HepG2 (cell line): Measurements from ENCODE around the gene PLCD4. TPM values are rescaled to one million over a fixed set of nuclear protein-coding genes. Genes with fewer than 3 reads are reported as not detected.

Experiments used
- ATAC-seq: fragments of 200-7000 bp; cut with Tn5 transposase; 3 replicates; pipeline ENCODE4 v1.9.1; 2020; ENCODE audit warnings: mild to moderate bottlenecking, moderate library complexity
- BruUV-seq: library from RNA; stranded (reverse); fragments of 400-500 nt; replicated peaks from 2 replicates; lab custom pipeline; 2021; lab: Mats Ljungman, UMichigan
- CTCF ChIA-PET: fragments of 300-600 bp; formaldehyde crosslinking; extraction: SDS; loops from one replicate; lab custom pipeline; 2021; ENCODE audit warnings: low total read pairs, inconsistent platforms, low intra/inter-chr PET ratio; lab: Yijun Ruan, JAX
- POLR2A ChIA-PET: fragments of 350-600 bp; sonication (Branson Sonifier 250); formaldehyde crosslinking; loops from one replicate; lab custom pipeline; 2020; ENCODE audit warnings: antibody characterized with exemption, inconsistent platforms; lab: Yijun Ruan, JAX
- DNase-seq: peaks from one replicate; pipeline ENCODE4 v3.0.0-alpha.2; 2015; ENCODE audit warnings: low spot score
- FAIRE-seq: peaks from 3 replicates; lab custom pipeline; 2011; peaks lifted over from hg19 to GRCh38; lab: Jason Lieb, UNC
- H2AFZ ChIP-seq: one replicate; pipeline ENCODE4 v1.6.1; 2011; ENCODE audit warnings: low read length, inconsistent platforms
- H3K27ac ChIP-seq: fragments of 300-600 bp; 3 replicates; pipeline ENCODE4 v1.8.0; 2011; ENCODE audit warnings: mixed run types, mild to moderate bottlenecking, mixed read lengths, low read length, inconsistent platforms; ENCODE audit not compliant: insufficient read depth; ENCODE audit errors: extremely low read length
- H3K27me3 ChIP-seq, 2 experiments: fragments of 200-600 bp in 1 of 2; 2 replicates in 1 of 2; 3 replicates in 1 of 2; pipeline versions ENCODE4 v1.6.0 to v1.8.0; 2011; ENCODE audit warnings: low read length in 2 of 2, mild to moderate bottlenecking in 2 of 2, moderate library complexity in 2 of 2, inconsistent platforms in 1 of 2; ENCODE audit not compliant: insufficient read depth in 2 of 2, control insufficient read depth in 1 of 2
- H3K36me3 ChIP-seq, 2 experiments: fragments of 200-600 bp in 1 of 2; replicated peaks in 1 of 2; 2 replicates in 1 of 2; 3 replicates in 1 of 2; pipeline versions ENCODE4 v1.5.1 to v1.8.0; 2011; ENCODE audit warnings: low read length in 2 of 2, inconsistent platforms in 1 of 2; ENCODE audit not compliant: insufficient read depth in 2 of 2, control insufficient read depth in 1 of 2
- H3K4me1 ChIP-seq: 2 replicates; pipeline ENCODE4 v1.5.1; 2012; ENCODE audit warnings: low read length, inconsistent platforms; ENCODE audit not compliant: insufficient read depth
- H3K4me2 ChIP-seq: 2 replicates; pipeline ENCODE4 v1.6.0; 2011; ENCODE audit warnings: low read depth, low read length, inconsistent platforms
- H3K4me3 ChIP-seq, 3 experiments: fragments of 200-600 bp in 1 of 3; sonication (generic), shearing (Covaris generic) in 1 of 3; replicated peaks in 1 of 3; 2 replicates each; pipeline ENCODE4 v1.5.1; 2011 to 2016; ENCODE audit warnings: low read length in 3 of 3, inconsistent platforms in 2 of 3, low read depth in 2 of 3, mild to moderate bottlenecking in 2 of 3, control low read depth in 1 of 3, mixed read lengths in 1 of 3; ENCODE audit not compliant: insufficient read depth in 1 of 3
- H3K79me2 ChIP-seq: one replicate; pipeline ENCODE4 v1.6.1; 2011; ENCODE audit warnings: low read length, inconsistent platforms; ENCODE audit not compliant: insufficient read depth
- H3K9ac ChIP-seq: 2 replicates; pipeline ENCODE4 v1.6.0; 2011; ENCODE audit warnings: mild to moderate bottlenecking, low read depth, low read length, inconsistent platforms; ENCODE audit not compliant: insufficient read depth
- H3K9me3 ChIP-seq: 2 replicates; pipeline ENCODE4 v1.5.1; 2012; ENCODE audit warnings: mild to moderate bottlenecking, low read length
- H4K20me1 ChIP-seq: 2 replicates; pipeline ENCODE4 v1.6.0; 2011; ENCODE audit warnings: inconsistent platforms, mild to moderate bottlenecking, low read length, moderate library complexity; ENCODE audit not compliant: insufficient read depth
- CREM ChIP-seq, 2 experiments: sonication (generic) in 1 of 2; formaldehyde crosslinking in 1 of 2; IDR thresholded peaks; 2 replicates each; pipeline versions ENCODE4 v1.4.0 to v1.6.1; 2016 to 2020; ENCODE audit warnings: antibody characterized with exemption in 1 of 2, mild to moderate bottlenecking in 1 of 2, missing genetic modification reagents in 1 of 2
- CTCF ChIP-seq: sonication (generic); formaldehyde crosslinking; IDR thresholded peaks from 2 replicates; pipeline ENCODE4 v1.5.0; 2020; ENCODE audit warnings: mild to moderate bottlenecking, missing genetic modification reagents, moderate library complexity
- HNRNPL ChIP-seq: fragments of 200-400 bp; formaldehyde crosslinking; IDR thresholded peaks from 2 replicates; pipeline ENCODE4 v1.6.1; 2017; ENCODE audit warnings: mild to moderate bottlenecking, low read depth, low read length
- SKIL ChIP-seq: sonication (generic); formaldehyde crosslinking; IDR thresholded peaks from 2 replicates; pipeline ENCODE4 v1.8.0; 2022; ENCODE audit warnings: missing genetic modification reagents, mild to moderate bottlenecking, moderate library complexity, borderline replicate concordance
- SMC3 ChIP-seq: IDR thresholded peaks from 2 replicates; pipeline ENCODE4 v1.6.1; 2011; ENCODE audit warnings: low read length, improper control_type of control experiment
- UBTF ChIP-seq: sonication (generic); formaldehyde crosslinking; IDR thresholded peaks from 2 replicates; pipeline ENCODE4 v1.4.0; 2020; ENCODE audit warnings: mild to moderate bottlenecking, missing genetic modification reagents
- ZBTB10 ChIP-seq: sonication (generic); formaldehyde crosslinking; IDR thresholded peaks from 2 replicates; pipeline ENCODE4 v1.4.0; 2020; ENCODE audit warnings: missing genetic modification reagents, borderline replicate concordance
- ZBTB7B ChIP-seq: sonication (generic); formaldehyde crosslinking; IDR thresholded peaks from 2 replicates; pipeline ENCODE4 v1.4.0; 2020; ENCODE audit warnings: missing genetic modification reagents
- ZNF382 ChIP-seq: sonication (generic); formaldehyde crosslinking; IDR thresholded peaks from 2 replicates; pipeline ENCODE4 v1.5.0; 2020; ENCODE audit warnings: missing genetic modification reagents, mild to moderate bottlenecking, borderline replicate concordance
- ZNF766 ChIP-seq: sonication (generic); formaldehyde crosslinking; IDR thresholded peaks from 2 replicates; pipeline ENCODE4 v1.5.0; 2020; ENCODE audit warnings: missing genetic modification reagents, borderline replicate concordance
- ZNF781 ChIP-seq: sonication (generic); formaldehyde crosslinking; IDR thresholded peaks from 2 replicates; pipeline ENCODE4 v1.5.1; 2020; ENCODE audit warnings: borderline replicate concordance, mild to moderate bottlenecking, missing genetic modification reagents; ENCODE audit errors: not compliant biosample characterization
- whole genome bisulfite sequencing: methylation state at CpG from one replicate; pipeline ENCODE4 v1.1.6; 2017; ENCODE audit warnings: low lambda C conversion rate; 5-methylcytosine and 5-hydroxymethylcytosine counted together
- in situ Hi-C: cut with HindIII; loops from 2 replicates; pipeline ENCODE4 v1.10.0; 2017; ENCODE audit warnings: low pct_unique_long_range_greater_than_20kb; ENCODE audit not compliant: extremely low pct_ligation_motif_present
- intact Hi-C: fragments of 100-400 bp; cut with micrococcal nuclease; formaldehyde crosslinking; loops from one replicate; pipeline ENCODE4 v1.10.0; 2022; ENCODE audit not compliant: unreplicated experiment
- polyA plus RNA-seq, 8 experiments: library from polyadenylated mRNA; depleted of rRNA in 3 of 8; stranded (reverse) in 7 of 8; unstranded in 1 of 8; fragments of >200 nt; fragmentation: Illumina TruSeq in 4 of 8; extraction: Trizol in 4 of 8; gene quantifications; 2 replicates each; pipeline versions ENCODE4 v1.2.1 to v1.2.3, GENCODE V29; 2011 to 2016; ENCODE audit warnings: low read depth in 4 of 8, missing spikeins in 1 of 8, mixed read lengths in 1 of 8; ENCODE audit not compliant: insufficient read depth in 1 of 8
- total RNA-seq, 5 experiments: library from RNA; depleted of rRNA; stranded (reverse); fragments of >200 nt; fragmentation: Illumina TruSeq; extraction: Trizol; gene quantifications; 2 replicates each; pipeline ENCODE4 v1.2.3, GENCODE V29; 2016; ENCODE audit warnings: low read depth in 1 of 5

Gene PLCD4
- total and polyA plus RNA-seq, 2 of the 13 experiments (the other 11 are each of a cell fraction or from before 2014, with no cell fraction given): 0.26 TPM; not detected in 1

DNA sequence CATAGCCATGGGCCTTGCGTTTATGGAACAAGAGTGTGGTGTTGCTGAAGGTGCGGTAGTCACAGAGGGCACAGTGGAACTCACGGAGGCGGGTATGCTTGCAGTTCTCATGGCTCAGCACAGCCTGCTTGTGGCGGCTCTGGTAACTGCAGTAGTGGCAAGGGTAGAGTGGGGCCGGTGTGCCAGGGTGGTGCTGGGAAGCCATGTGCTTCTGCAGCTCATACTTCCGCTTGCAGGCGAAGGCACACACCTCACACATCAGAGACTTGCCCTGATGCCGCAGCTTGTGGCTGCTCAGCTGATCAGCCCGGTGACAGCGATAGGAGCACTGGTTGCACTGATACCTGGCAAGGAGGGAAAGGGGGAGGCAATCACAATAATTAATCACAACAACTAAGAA lies 37.0 kb downstream of the PLCD4 start (continued):
- TF ChIP-seq HNRNPL: 0 out of 2 replicates have a peak, but pooled peaks have one; percentile 38

- H3K4me1 ChIP-seq: peaks cover 11% of the 10 kb centered on the region; the same call in 1 of the 2 replicates
- ATAC-seq (no peak), DNase-seq (no peak), FAIRE-seq (peak; percentile 4)
- H3K79me2 ChIP-seq: no peaks in the 10 kb centered on the region
- no peak overlapping the region; the same call in 1 of the 2 replicates for H3K9ac ChIP-seq
- H3K27ac ChIP-seq: no peak overlapping the region
- no peak overlapping the region for H3K4me2 ChIP-seq
- H4K20me1 ChIP-seq: no peaks in the 10 kb centered on the region
- no peak overlapping the region for H3K4me3 ChIP-seq
- no peaks in the 10 kb centered on the region for H3K9me3 ChIP-seq
- CTCF ChIA-PET: no interaction called here
- H3K36me3 ChIP-seq: peaks cover 42 to 79% of the 10 kb centered on the region in 2 experiments
- in situ Hi-C loops (loop anchor here (5.0 kb wide), 1 partner anchor 373 kb away; the partner anchor contains the start of genes AAMP and PNKD), intact Hi-C loops (no loop called here)
- no peaks in the 10 kb centered on the region for H3K27me3 ChIP-seq
- no peak overlapping the region for H2AFZ ChIP-seq
- POLR2A ChIA-PET: no interaction called here
- BruUV-seq: no TSS peak
- WGBS: 90% methylated on average over 1 of the region's 1 CpG
- TF ChIP-seq ZBTB10 (CRISPR knock-in tag) (no peak), CTCF (CRISPR knock-in tag) (no peak), ZNF382 (CRISPR knock-in tag) (no peak), ZNF766 (CRISPR knock-in tag) (no peak), SKIL (CRISPR knock-in tag) (no peak), CREM (IDR thresholded peaks at IDR 0.05) (no peak), CREM (CRISPR knock-in tag; IDR thresholded peaks at IDR 0.05) (no peak), ZBTB7B (CRISPR knock-in tag) (no peak), ZNF781 (CRISPR knock-in tag) (no peak), UBTF (CRISPR knock-in tag) (no peak), SMC3 (no peak)
Observed at GRCh38 chr2:218645126-218645525, 37.4 kb downstream of the PLCD4 start.
